NCI-H1694 (cell line): Measurements from ENCODE around the gene STH.

Experiments
- DNase-seq: peaks from one replicate; lab custom pipeline; 2025; lab: John Stamatoyannopoulos, UW

The STH gene

GRCh38 chr17:45967378-45967777 is 31.7 kb upstream of the STH start:
- no peak for DNase-seq

DNA sequence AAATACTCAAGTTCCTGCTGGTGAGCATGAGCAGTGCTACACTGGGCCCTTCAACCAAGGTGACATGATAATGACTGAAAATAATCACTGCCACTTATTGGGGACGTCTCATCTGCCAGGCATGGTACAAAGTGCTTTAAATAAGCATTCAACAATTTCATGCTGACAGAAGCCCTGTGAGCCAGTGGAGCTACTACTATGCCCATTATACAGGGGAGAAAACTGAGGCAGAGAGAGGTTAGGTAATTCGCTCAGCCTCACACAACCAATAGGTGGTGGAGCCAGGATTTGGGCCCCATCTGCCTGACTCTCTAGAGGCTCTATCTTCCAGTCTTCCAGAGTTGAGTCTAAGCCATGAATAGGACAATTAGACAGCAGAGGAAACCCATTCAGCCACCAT is 30.3 kb upstream of the STH start:
- DNase-seq = no peak

DNA sequence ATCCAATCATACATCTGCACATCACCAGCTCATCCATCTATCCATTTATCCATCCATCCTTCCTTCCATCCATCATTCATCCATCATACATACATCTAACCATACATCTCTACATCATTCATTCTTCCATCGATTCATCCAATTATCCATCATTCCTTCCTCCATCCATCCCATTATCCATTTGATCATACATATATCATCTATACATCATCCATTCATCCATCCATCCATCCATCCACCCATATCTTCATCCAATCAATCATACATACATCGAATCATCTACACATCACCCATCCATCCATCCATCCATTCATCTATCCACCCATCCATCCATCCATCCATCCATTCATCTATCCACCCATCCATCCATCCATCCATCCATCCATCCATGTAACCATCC is 29.3 kb upstream of the STH start:
- no peak for DNase-seq

GRCh38 chr17:45970659-45971058 is 28.4 kb upstream of the STH start:
- no peak for DNase-seq

DNA sequence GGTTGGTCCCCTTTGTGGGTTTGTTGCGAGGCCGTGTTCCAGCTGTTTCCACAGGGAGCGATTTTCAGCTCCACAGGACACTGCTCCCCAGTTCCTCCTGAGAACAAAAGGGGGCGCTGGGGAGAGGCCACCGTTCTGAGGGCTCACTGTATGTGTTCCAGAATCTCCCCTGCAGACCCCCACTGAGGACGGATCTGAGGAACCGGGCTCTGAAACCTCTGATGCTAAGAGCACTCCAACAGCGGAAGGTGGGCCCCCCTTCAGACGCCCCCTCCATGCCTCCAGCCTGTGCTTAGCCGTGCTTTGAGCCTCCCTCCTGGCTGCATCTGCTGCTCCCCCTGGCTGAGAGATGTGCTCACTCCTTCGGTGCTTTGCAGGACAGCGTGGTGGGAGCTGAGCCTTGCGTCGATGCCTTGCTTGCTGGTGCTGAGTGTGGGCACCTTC is 27.3 kb upstream of the STH start:
- DNase-seq = no peak

DNA sequence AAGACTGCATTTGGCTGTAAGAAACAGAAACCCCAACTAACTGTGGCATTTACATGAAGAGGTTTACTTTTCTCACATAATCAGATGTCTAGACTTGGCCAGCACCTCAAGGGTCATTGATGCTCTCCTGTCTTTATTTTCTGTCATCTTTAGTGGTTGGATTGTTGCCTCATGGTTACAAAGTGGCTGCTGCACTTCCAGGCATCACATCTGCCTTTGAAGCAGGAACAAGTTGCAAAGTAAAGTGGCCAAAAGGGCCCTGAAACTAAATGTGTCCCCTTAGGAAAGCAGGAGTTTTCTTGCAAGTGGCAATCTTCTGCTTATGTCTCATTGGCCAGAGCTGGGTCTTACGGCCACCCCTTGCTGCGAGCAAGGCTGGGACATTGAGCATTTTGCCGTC is 26.5 kb upstream of the STH start:
- DNase-seq = no peak

GRCh38 chr17:45973099-45973780 is 25.8 kb upstream of the STH start:
- DNase-seq = no peak

DNA sequence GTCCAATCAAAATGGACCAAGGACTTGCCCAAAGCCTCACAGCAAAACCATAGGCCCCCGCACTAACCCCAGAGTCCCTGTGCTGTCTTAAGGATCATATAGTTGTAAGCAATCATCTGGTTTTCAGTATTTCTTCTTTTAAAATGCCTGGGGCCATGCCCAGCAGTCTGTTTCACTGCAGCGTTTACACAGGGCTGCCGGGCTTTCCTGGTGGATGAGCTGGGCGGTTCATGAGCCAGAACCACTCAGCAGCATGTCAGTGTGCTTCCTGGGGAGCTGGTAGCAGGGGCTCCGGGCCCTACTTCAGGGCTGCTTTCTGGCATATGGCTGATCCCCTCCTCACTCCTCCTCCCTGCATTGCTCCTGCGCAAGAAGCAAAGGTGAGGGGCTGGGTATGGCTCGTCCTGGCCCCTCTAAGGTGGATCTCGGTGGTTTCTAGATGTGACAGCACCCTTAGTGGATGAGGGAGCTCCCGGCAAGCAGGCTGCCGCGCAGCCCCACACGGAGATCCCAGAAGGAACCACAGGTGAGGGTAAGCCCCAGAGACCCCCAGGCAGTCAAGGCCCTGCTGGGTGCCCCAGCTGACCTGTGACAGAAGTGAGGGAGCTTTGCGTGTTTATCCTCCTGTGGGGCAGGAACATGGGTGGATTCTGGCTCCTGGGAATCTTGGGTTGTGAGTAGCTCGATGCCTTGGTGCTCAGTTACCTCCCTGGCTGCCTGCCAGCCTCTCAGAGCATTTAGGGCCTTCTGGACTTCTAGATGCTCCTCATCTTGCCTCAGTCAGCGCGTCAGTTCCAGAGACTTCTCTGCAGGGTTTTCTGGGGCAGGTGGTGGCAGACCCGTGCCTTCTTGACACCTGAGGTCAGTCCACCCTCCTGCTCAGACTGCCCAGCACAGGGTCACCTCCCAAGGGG is 24.8 kb upstream of the STH start:
- DNase-seq = no peak

- DNase-seq = no peak
Measured at GRCh38 chr17:45974916-45975630, 24.0 kb upstream of the STH start.

DNA sequence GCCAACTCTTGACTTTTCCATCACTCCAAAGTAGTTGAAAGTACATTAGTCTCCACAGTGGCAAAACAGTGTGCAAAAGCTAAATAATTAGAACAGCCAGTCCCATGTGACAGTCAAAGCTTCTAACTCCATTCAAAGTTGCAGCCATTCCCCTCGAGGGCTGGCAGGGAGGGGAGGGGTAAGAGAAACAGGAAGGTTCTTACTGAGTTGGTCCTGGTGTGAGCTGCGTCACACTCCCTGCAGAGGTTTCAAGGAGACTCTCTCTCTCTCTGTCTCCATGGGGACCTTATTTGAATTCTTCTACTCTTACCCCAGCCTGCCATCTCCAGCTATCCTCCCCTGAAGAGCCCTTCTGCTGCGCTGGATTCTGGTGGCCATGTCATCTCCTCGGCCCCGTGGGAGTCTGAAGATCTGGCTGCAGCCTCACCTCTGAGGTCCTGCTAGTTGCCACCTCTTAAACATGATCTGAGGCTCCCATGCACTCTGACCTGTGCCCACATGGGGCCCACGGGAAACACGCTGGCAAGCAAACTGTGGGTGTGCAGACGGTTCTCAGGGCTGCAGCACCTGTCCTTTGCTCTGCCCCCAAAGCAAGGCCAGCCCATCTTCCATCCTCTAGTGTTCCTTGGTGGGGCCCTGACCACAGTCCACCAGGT is 23.3 kb upstream of the STH start:
- no peak for DNase-seq

- no peak for DNase-seq
Measured at GRCh38 chr17:45976391-45976754, 22.7 kb upstream of the STH start.

GRCh38 chr17:45976755-45977505 is 22.1 kb upstream of the STH start:
- DNase-seq = no peak

DNA sequence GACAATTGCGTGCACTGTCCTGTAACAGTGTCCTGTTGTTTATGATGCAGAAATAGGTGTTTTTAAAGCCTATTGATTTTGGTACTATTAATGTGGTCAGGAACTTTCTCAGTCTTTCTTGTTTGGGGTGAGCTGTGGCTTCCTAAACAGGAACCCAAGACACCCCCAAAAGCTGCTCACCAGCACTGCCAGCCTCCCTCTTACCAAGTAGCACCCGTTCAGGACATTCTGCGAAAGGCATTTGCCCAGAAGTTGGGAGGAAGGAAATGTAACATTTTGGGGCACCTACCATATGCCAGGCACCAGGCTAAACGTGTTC is 21.6 kb upstream of the STH start:
- no peak for DNase-seq

DNA sequence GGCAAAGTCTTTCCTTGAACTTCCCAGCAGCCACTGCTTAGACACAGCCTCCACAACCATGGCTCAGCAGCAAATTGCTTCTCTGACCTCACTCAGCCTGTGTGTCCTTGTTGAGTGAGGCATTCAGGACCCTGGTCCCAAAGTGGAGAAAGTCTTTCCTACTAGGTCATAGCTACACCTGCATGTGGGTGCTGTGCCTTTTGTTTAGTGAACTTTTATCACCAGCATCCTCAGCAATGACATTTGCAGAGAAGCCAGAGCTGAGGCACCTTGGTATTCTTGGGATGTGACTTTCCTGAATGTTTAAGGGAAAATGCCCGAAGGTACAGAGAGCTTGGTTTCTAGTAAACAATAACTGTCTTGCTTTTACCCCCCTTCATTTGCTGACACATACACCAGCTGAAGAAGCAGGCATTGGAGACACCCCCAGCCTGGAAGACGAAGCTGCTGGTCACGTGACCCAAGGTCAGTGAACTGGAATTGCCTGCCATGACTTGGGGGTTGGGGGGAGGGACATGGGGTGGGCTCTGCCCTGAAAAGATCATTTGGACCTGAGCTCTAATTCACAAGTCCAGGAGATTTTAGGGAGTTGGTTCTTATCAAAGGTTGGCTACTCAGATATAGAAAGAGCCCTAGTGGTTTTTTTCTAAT is 20.9 kb upstream of the STH start:
- DNase-seq = no peak

GRCh38 chr17:45979137-45979536 is 19.9 kb upstream of the STH start:
- DNase-seq = no peak

DNA sequence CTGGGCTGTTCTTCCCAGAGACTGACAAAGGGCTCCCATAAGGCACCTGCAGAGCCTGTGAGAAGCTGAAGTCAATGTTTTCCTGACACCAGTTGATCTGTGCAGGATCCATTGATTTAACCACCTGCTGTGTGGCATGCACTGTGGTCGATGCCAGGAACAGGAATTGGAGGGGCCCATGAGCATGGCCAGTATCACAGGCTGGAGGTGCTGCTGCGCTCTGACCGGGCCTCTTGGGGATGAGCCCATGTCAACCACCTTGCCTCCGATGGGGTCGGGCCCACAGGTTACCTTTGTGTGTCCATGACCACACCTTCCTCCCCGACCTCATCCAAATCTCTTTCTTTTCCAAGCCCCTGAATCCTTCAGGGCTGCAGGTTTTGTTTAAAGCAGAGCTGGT is 18.2 kb upstream of the STH start:
- no peak for DNase-seq

GRCh38 chr17:45981306-45981705 is 17.7 kb upstream of the STH start:
- DNase-seq = no peak

DNA sequence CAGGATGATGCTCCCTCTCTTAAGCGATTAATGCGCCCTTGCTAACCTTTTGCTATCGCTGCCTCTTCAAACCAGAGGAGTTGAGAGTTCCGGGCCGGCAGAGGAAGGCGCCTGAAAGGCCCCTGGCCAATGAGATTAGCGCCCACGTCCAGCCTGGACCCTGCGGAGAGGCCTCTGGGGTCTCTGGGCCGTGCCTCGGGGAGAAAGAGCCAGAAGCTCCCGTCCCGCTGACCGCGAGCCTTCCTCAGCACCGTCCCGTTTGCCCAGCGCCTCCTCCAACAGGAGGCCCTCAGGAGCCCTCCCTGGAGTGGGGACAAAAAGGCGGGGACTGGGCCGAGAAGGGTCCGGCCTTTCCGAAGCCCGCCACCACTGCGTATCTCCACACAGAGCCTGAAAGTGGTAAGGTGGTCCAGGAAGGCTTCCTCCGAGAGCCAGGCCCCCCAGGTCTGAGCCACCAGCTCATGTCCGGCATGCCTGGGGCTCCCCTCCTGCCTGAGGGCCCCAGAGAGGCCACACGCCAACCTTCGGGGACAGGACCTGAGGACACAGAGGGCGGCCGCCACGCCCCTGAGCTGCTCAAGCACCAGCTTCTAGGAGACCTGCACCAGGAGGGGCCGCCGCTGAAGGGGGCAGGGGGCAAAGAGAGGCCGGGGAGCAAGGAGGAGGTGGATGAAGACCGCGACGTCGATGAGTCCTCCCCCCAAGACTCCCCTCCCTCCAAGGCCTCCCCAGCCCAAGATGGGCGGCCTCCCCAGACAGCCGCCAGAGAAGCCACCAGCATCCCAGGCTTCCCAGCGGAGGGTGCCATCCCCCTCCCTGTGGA is 16.0 kb upstream of the STH start:
- no peak for DNase-seq

DNA sequence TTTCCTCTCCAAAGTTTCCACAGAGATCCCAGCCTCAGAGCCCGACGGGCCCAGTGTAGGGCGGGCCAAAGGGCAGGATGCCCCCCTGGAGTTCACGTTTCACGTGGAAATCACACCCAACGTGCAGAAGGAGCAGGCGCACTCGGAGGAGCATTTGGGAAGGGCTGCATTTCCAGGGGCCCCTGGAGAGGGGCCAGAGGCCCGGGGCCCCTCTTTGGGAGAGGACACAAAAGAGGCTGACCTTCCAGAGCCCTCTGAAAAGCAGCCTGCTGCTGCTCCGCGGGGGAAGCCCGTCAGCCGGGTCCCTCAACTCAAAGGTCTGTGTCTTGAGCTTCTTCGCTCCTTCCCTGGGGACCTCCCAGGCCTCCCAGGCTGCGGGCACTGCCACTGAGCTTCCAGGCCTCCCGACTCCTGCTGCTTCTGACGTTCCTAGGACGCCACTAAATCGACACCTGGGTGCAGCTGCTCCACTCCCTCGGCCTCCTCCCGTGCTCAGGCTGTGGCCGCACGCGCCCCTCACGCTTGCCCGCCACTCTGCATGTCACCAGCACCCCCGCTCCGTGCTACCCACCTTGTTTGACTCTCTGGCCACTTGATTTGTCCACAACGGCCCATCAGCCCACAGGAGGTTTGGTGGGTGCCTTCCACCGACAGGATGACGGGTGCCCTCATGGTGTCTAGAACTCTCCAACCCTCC is 15.3 kb upstream of the STH start:
- DNase-seq = no peak

GRCh38 chr17:45984368-45984767 is 14.7 kb upstream of the STH start:
- DNase-seq = no peak
